Heart left ventricle (tissue), 13 donors: ENCODE measurements around the gene GALNT5.

Experiments
- CTCF ChIP-seq, 12 donors: fragments of 200-600 bp; sonication (generic) in 4 of 12; IDR thresholded peaks; one replicate each; pipeline versions ENCODE4 v1.5.0 to v1.8.0; 2018 to 2022; ENCODE audit warnings: antibody characterized with exemption in 12 of 12, mild to moderate bottlenecking in 5 of 12
- POLR2A ChIP-seq, 2 donors: fragments of 450-650 bp; IDR thresholded peaks; one replicate each; pipeline ENCODE4 v1.6.1; 2017; ENCODE audit warnings: antibody characterized with exemption in 2 of 2, mild to moderate bottlenecking in 2 of 2, moderate library complexity in 2 of 2
- donor health status: ischemic (EF 13 %, LVEDD 7.1; RV severe dilation, severe dysfunction).
- donor health status: DM: no; HTN: yes; CAD: no.
- donor health status: DM: no; HTN: no; CAD: no.
- donor health status: ischemic (EF 25% LVEDD 6.9; RV normal size, moderate dysfunction).
- donor health status: ischemic (EF 25% LVEDD 5.7; RV mildly dilated, moderate dysfunction).
- donor health status: ischemic (EF 35%, LVEDD 5.7; RV mildly dilated, moderate dysfunction).
- donor health status: nonischemic (EF 11% LVEDD 7.7; RV severe dilation, severe dysfunction).
- donor health status: DM: yes; HTN: yes; CAD: no.
- donor health status: PGD.
- donor health status: ischemic (EF 29% LVEDD 5.4; RV normal size, mild dysfunction).
- donor health status: nonischemic (EF 23%, LVEDD 6.1; RV moderate dilation, normal function).

- TF ChIP-seq CTCF (IDR thresholded peaks at IDR 0.05) (no peak), POLR2A (IDR thresholded peaks at IDR 0.05) (no peak)
These were observed 54.2 kb downstream of the GALNT5 start for GRCh38 chr2:157311706-157312105.
